Neuronal stem cell (in vitro differentiated cells): ENCODE measurements around the gene GIT1.

Experiments
- DNase-seq: peaks from one replicate; pipeline ENCODE4 v3.0.0-alpha.2; 2013; ENCODE audit warnings: low spot score
- H2AFZ ChIP-seq: one replicate; pipeline ENCODE4 v1.6.1; 2013; ENCODE audit warnings: mild to moderate bottlenecking, low read length, inconsistent platforms
- H2AK5ac ChIP-seq: 2 replicates; pipeline ENCODE4 v1.6.1; 2013; ENCODE audit warnings: low read depth, mild to moderate bottlenecking, inconsistent platforms, low read length, moderate library complexity, mixed read lengths
- H2BK120ac ChIP-seq: 2 replicates; pipeline ENCODE4 v1.6.1; 2013; ENCODE audit warnings: low read depth, mild to moderate bottlenecking, inconsistent platforms, low read length, moderate library complexity, mixed read lengths
- H2BK12ac ChIP-seq: one replicate; pipeline ENCODE4 v1.6.1; 2013; ENCODE audit warnings: low read length, inconsistent platforms
- H2BK15ac ChIP-seq: 2 replicates; pipeline ENCODE4 v1.6.1; 2013; ENCODE audit warnings: mild to moderate bottlenecking, low read length, inconsistent platforms, mixed read lengths
- H2BK5ac ChIP-seq: one replicate; pipeline ENCODE4 v1.6.1; 2013; ENCODE audit warnings: inconsistent platforms, mild to moderate bottlenecking, low read length, moderate library complexity
- H3K14ac ChIP-seq: one replicate; pipeline ENCODE4 v1.6.1; 2013; ENCODE audit warnings: low read length, inconsistent platforms
- H3K18ac ChIP-seq: 2 replicates; pipeline ENCODE4 v1.6.1; 2013; ENCODE audit warnings: low read length, inconsistent platforms
- H3K23ac ChIP-seq: 2 replicates; pipeline ENCODE4 v1.6.1; 2013; ENCODE audit warnings: low read depth, mild to moderate bottlenecking, mixed read lengths, low read length, inconsistent platforms; ENCODE audit not compliant: poor library complexity
- H3K27ac ChIP-seq: replicated peaks from 3 replicates; pipeline ENCODE4 v1.5.1; 2013; ENCODE audit warnings: low read length, inconsistent platforms
- H3K27me3 ChIP-seq, 3 experiments: 2 replicates each; pipeline ENCODE4 v1.6.1; 2013; ENCODE audit warnings: low read length in 3 of 3, mild to moderate bottlenecking in 2 of 3, inconsistent platforms in 1 of 3, low read depth in 1 of 3, mixed read lengths in 1 of 3, moderate library complexity in 1 of 3; ENCODE audit not compliant: control insufficient read depth in 3 of 3, insufficient read depth in 3 of 3
- H3K36me3 ChIP-seq, 2 donors: replicated peaks in 1 of 2; 2 replicates each; pipeline ENCODE4 v1.6.1; 2013; ENCODE audit warnings: low read length in 2 of 2; ENCODE audit not compliant: control insufficient read depth in 2 of 2, insufficient read depth in 2 of 2
- H3K4ac ChIP-seq: 2 replicates; pipeline ENCODE4 v1.6.1; 2013; ENCODE audit warnings: inconsistent platforms, mild to moderate bottlenecking, low read length, moderate library complexity
- H3K4me1 ChIP-seq, 2 donors: 1 replicate in 1 of 2; 2 replicates in 1 of 2; pipeline ENCODE4 v1.6.1; 2013; ENCODE audit warnings: low read length in 2 of 2, low read depth in 1 of 2; ENCODE audit not compliant: control insufficient read depth in 2 of 2, insufficient read depth in 1 of 2
- H3K4me2 ChIP-seq: one replicate; pipeline ENCODE4 v1.6.1; 2013; ENCODE audit warnings: mild to moderate bottlenecking, low read length, inconsistent platforms; ENCODE audit not compliant: insufficient read depth, poor library complexity, severe bottlenecking
- H3K4me3 ChIP-seq, 2 donors: 2 replicates each; pipeline ENCODE4 v1.5.1; 2013; ENCODE audit warnings: low read length in 2 of 2, mild to moderate bottlenecking in 2 of 2, inconsistent platforms in 1 of 2, moderate library complexity in 1 of 2
- H3K79me1 ChIP-seq: one replicate; pipeline ENCODE4 v1.6.1; 2013; ENCODE audit warnings: low read depth, mild to moderate bottlenecking, inconsistent platforms, low read length, moderate library complexity
- H3K9ac ChIP-seq: one replicate; pipeline ENCODE4 v1.6.1; 2013; ENCODE audit warnings: mild to moderate bottlenecking, low read depth, low read length, inconsistent platforms; ENCODE audit not compliant: poor library complexity
- H3K9me3 ChIP-seq, 2 donors: replicated peaks in 1 of 2; 2 replicates each; pipeline versions ENCODE3 to v1.6.1; 2013; ENCODE audit warnings: low read length in 2 of 2, mild to moderate bottlenecking in 2 of 2, inconsistent platforms in 1 of 2, low read depth in 1 of 2, mixed read lengths in 1 of 2, moderate library complexity in 1 of 2; ENCODE audit not compliant: control insufficient read depth in 2 of 2, insufficient read depth in 1 of 2
- H4K8ac ChIP-seq: one replicate; pipeline ENCODE4 v1.6.1; 2013; ENCODE audit warnings: low read depth, mild to moderate bottlenecking, inconsistent platforms, low read length, moderate library complexity
- H4K91ac ChIP-seq: one replicate; pipeline ENCODE4 v1.6.1; 2013; ENCODE audit warnings: low read length, low read depth, mild to moderate bottlenecking, inconsistent platforms; ENCODE audit not compliant: poor library complexity
- WGBS, 2 donors: extraction: QIAGEN DNeasy Blood & Tissue Kit; methylation state at CpG; one replicate each; pipeline ENCODE4 v1.1.7; 2013; ENCODE audit warnings: missing lambda C conversion rate in 2 of 2, mixed read lengths in 1 of 2; ENCODE audit not compliant: insufficient read length in 2 of 2, insufficient replicate concordance in 1 of 2; ENCODE audit errors: extremely low coverage in 2 of 2; 5-methylcytosine and 5-hydroxymethylcytosine counted together

The GIT1 gene

GRCh38 chr17:29566473-29567303 is 22.8 kb downstream of the GIT1 start, which contains the start of gene ABHD15:
Gene ABHD15, minus strand, starts transcription at chr17:29567037. Its CDS starts 71 bp downstream, at chr17:29566966.
- H3K27ac ChIP-seq: peak within 1 kb of the TSS; percentile 88
- no peak within 1 kb of the TSS for H4K91ac ChIP-seq
- H3K79me1 ChIP-seq: peaks cover 5% of the 10 kb centered on the region
- no peaks in the 10 kb centered on the region for H3K9me3 ChIP-seq
- peak within 1 kb of the TSS; percentile 97 for H2AFZ ChIP-seq
- DNase-seq: peak; percentile 31
- H2AK5ac ChIP-seq: peak within 1 kb of the TSS; percentile 69
- H3K27me3 ChIP-seq: peaks cover 0 to 29% (median 7%) of the 10 kb centered on the region in 3 experiments
- no CpG with 5 or more reads among the region's 94 CpGs for WGBS, 2 donors
- H2BK5ac ChIP-seq: peak within 1 kb of the TSS; percentile 54
- peaks cover 7 to 11% of the 10 kb centered on the region in 2 donors for H3K4me1 ChIP-seq
- peak within 1 kb of the TSS; percentile 75 for H2BK15ac ChIP-seq
- H2BK120ac ChIP-seq: no peak within 1 kb of the TSS
- no peak within 1 kb of the TSS for H2BK12ac ChIP-seq
- H3K4ac ChIP-seq: peak within 1 kb of the TSS; percentile 95
- H3K4me2 ChIP-seq: peak within 1 kb of the TSS; percentile 100
- no peak within 1 kb of the TSS for H3K14ac ChIP-seq
- H4K8ac ChIP-seq: no peak within 1 kb of the TSS
- peak within 1 kb of the TSS; percentile 94 for H3K18ac ChIP-seq
- peaks cover 4 to 27% of the 10 kb centered on the region in 2 donors for H3K36me3 ChIP-seq
- peak within 1 kb of the TSS; percentile 78 to 85 for H3K4me3 ChIP-seq
- H3K23ac ChIP-seq: peak within 1 kb of the TSS; percentile 94
- H3K9ac ChIP-seq: peak within 1 kb of the TSS; percentile 90

GRCh38 chr17:29565643-29566472 is 23.6 kb downstream of the GIT1 start:
- H4K91ac ChIP-seq: no peak overlapping the region
- peak overlapping the region; percentile 69 for H2AK5ac ChIP-seq
- peak; percentile 20 for DNase-seq
- peak overlapping the region; percentile 90 for H3K9ac ChIP-seq
- H3K4ac ChIP-seq: peak overlapping the region; percentile 95
- H3K14ac ChIP-seq: no peak overlapping the region
- no peak overlapping the region for H3K27ac ChIP-seq
- H2BK120ac ChIP-seq: no peak overlapping the region
- H2BK12ac ChIP-seq: no peak overlapping the region
- peak overlapping the region; percentile 75 for H2BK15ac ChIP-seq
- peaks cover 0 to 29% (median 7%) of the 10 kb centered on the region in 3 experiments for H3K27me3 ChIP-seq
- no peaks in the 10 kb centered on the region for H3K9me3 ChIP-seq
- no CpG with 5 or more reads among the region's 55 CpGs for WGBS, 2 donors
- H3K18ac ChIP-seq: peak overlapping the region; percentile 94
- peak overlapping the region; percentile 37 for H3K23ac ChIP-seq
- H3K36me3 ChIP-seq: peaks cover 0 to 27% of the 10 kb centered on the region in 2 donors
- peaks cover 7 to 11% of the 10 kb centered on the region in 2 donors for H3K4me1 ChIP-seq
- peaks cover 4% of the 10 kb centered on the region for H3K79me1 ChIP-seq
- H4K8ac ChIP-seq: no peak overlapping the region
- H3K4me3 ChIP-seq: peak overlapping the region; percentile 78
- peak overlapping the region; percentile 47 for H2BK5ac ChIP-seq
- H3K4me2 ChIP-seq: peak overlapping the region; percentile 100
- peak overlapping the region; percentile 97 for H2AFZ ChIP-seq

- Histone ChIP-seq H4K8ac (no peak overlapping the region), H2AK5ac (no peak overlapping the region), H3K4ac (no peak overlapping the region), H3K4me2 (no peak overlapping the region), H3K14ac (no peak overlapping the region), H3K18ac (no peak overlapping the region), H2AFZ (no peak overlapping the region), H3K9ac (no peak overlapping the region), H2BK120ac (no peak overlapping the region), H3K9me3 (no peaks in the 10 kb centered on the region), H3K79me1 (no peaks in the 10 kb centered on the region), H3K4me3 (no peak overlapping the region), H3K27ac (no peak overlapping the region), H2BK12ac (no peak overlapping the region), H3K27me3 (peaks cover 0 to 29% (median 7%) of the 10 kb centered on the region in 3 experiments), H4K91ac (no peak overlapping the region), H2BK5ac (no peak overlapping the region), H2BK15ac (no peak overlapping the region), H3K4me1 (peaks cover 4 to 5% of the 10 kb centered on the region in 2 donors), H3K23ac (no peak overlapping the region), H3K36me3 (peaks cover 0 to 29% of the 10 kb centered on the region in 2 donors)
- WGBS, 2 donors: no CpG with 5 or more reads among the region's 3 CpGs
- no peak for DNase-seq
Observed at GRCh38 chr17:29563816-29564215, 25.6 kb downstream of the GIT1 start.
